NCI-H1436 treated with DMSO at 0.1 percent for 48 hours (cell line): ENCODE measurements around the gene KLK7.

Experiments used
- DNase-seq: peaks from one replicate; lab custom pipeline; 2025; lab: John Stamatoyannopoulos, UW

The KLK7 gene

GRCh38 chr19:50983625-50984292, at the start of gene KLK7:
KLK7 (minus strand) TSS chr19:50983917; CDS start chr19:50982399, 1,518 bp downstream.
- DNase-seq: no peak

- DNase-seq: no peak
These were observed 48.1 kb upstream of the KLK7 start for GRCh38 chr19:51031880-51032225.

- no peak for DNase-seq
These were observed 47.6 kb upstream of the KLK7 start for GRCh38 chr19:51031220-51031879.

- DNase-seq: no peak
These were observed 46.9 kb upstream of the KLK7 start for GRCh38 chr19:51030631-51031030.

- DNase-seq: no peak
These were observed 46.0 kb upstream of the KLK7 start for GRCh38 chr19:51029718-51030117.

GRCh38 chr19:51027873-51028272, 44.2 kb upstream of the KLK7 start:
- DNase-seq: no peak

GRCh38 chr19:51027126-51027806, 43.5 kb upstream of the KLK7 start:
- no peak for DNase-seq

GRCh38 chr19:51026554-51026831, 42.8 kb upstream of the KLK7 start, which contains the start of gene KLK11:
KLK11 (minus strand) TSS chr19:51026616; CDS start chr19:51025631, 985 bp downstream.
- peak; percentile 57 for DNase-seq

GRCh38 chr19:51025809-51026553, 42.3 kb upstream of the KLK7 start:
- no peak for DNase-seq

GRCh38 chr19:51025401-51025800, 41.7 kb upstream of the KLK7 start:
- DNase-seq: no peak

- DNase-seq: peak; percentile 68
These were observed 41.2 kb upstream of the KLK7 start for GRCh38 chr19:51024924-51025323.

GRCh38 chr19:51023946-51024345, 40.2 kb upstream of the KLK7 start:
- DNase-seq: no peak

- no peak for DNase-seq
These were observed 38.8 kb upstream of the KLK7 start for GRCh38 chr19:51022526-51022925.

- DNase-seq: peak; percentile 66
These were observed 37.4 kb upstream of the KLK7 start for GRCh38 chr19:51020988-51021651.

- no peak for DNase-seq
These were observed 35.8 kb upstream of the KLK7 start, which contains the start of gene KLK10 for GRCh38 chr19:51019544-51019925. KLK10 (minus strand) TSS chr19:51019709; CDS start chr19:51019130, 579 bp downstream.

- no peak for DNase-seq
These were observed 35.2 kb upstream of the KLK7 start for GRCh38 chr19:51018745-51019543.

- DNase-seq: no peak
These were observed 33.3 kb upstream of the KLK7 start for GRCh38 chr19:51016798-51017683.

- DNase-seq: no peak
These were observed 32.1 kb upstream of the KLK7 start for GRCh38 chr19:51015691-51016267.

- DNase-seq: no peak
These were observed 30.5 kb upstream of the KLK7 start for GRCh38 chr19:51014242-51014641.

- no peak for DNase-seq
These were observed 29.0 kb upstream of the KLK7 start for GRCh38 chr19:51012661-51013190.
